ENCODE results near the gene CBR1.

The CBR1 gene

DNA sequence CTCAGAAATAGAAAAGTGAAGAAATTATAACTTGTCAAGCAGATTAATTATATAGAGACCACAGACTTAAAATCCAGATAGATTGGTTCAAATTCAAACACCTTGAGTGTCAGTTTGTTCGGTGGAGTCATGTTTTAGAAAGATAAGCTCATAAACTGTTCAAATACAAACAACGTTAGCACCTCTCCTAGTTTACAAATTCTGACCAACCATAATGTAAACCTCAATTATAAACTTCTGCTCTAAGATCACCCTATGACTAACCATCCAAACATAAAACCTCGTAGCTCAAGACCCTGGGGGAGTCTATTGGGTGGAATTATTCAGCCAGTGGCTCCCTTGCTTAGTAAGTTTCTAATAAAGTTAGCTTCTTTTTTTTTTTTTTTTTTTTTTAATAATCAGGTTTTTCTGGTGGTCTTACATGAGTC is 12.4 kb downstream of the CBR1 start:
- no peak overlapping the region for H3K27ac ChIP-seq
- no peak for TF ChIP-seq ZFX (IDR thresholded peaks at IDR 0.05)
- TF ChIP-seq, protein P1, sequence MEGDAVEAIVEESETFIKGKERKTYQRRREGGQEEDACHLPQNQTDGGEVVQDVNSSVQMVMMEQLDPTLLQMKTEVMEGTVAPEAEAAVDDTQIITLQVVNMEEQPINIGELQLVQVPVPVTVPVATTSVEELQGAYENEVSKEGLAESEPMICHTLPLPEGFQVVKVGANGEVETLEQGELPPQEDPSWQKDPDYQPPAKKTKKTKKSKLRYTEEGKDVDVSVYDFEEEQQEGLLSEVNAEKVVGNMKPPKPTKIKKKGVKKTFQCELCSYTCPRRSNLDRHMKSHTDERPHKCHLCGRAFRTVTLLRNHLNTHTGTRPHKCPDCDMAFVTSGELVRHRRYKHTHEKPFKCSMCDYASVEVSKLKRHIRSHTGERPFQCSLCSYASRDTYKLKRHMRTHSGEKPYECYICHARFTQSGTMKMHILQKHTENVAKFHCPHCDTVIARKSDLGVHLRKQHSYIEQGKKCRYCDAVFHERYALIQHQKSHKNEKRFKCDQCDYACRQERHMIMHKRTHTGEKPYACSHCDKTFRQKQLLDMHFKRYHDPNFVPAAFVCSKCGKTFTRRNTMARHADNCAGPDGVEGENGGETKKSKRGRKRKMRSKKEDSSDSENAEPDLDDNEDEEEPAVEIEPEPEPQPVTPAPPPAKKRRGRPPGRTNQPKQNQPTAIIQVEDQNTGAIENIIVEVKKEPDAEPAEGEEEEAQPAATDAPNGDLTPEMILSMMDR (conservative IDR thresholded peaks at IDR 0.05) = no peak

DNA sequence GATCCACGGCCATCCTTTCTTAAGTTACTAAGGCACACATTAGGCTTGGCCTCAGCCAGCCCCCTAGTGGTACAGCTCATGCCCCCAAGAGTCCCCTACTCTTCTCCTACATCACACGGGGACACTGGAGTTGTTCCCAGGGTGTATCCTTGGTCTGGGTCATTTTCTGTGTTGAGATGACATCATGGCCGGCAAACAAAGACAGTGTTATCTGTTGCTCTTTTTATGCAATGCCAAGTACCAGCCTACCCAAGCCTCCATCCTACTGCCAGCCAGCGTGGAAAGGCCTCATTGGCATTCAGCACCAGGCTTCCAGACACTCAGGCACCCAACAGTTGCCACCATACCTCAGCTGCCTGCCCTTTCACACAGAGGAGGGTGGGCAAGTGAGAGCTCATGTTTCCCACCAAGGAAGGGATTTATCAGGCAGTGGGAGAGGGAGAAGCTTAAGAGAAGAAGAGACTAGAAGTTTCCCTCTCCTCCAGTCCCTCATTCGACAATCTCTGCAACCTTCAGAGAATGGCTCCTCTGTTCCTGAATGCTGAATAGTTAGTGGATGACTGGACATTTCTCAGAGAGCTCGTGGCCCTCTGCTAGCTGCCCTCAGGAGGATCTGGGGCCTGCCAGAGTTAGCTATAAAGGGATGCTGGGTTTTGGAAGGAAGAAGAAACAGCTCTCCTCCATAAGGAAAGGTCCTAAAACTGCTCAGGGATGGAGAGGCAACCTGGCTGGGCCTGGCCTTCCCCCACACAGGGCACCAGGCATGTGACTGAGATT is 17.7 kb downstream of the CBR1 start:
- TF ChIP-seq, protein P1 (conservative IDR thresholded peaks at IDR 0.05) = no peak
- TF ChIP-seq ZFX (IDR thresholded peaks at IDR 0.05) = no peak
- H3K27ac ChIP-seq = no peak overlapping the region

DNA sequence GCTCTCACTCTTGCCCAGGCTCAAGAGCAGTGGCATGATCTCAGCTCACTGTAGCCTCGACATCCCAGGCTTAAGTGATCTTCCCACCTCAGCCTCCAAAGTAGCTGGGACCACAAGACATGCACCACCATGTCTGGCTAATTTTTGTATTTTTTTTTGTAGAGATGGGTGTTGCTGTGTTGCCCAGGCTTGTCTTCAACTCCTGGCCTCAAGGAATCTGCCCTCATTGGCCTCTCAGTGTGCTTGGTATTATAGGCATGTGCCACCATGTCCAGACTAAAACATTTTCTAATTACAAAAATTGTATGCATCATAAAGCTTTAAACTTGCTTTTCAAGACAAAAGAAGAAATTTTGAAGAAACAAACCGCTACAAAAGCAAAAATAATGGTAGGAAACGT is 20.1 kb downstream of the CBR1 start:
- TF ChIP-seq, protein P1 (conservative IDR thresholded peaks at IDR 0.05) = no peak
- TF ChIP-seq ZFX (IDR thresholded peaks at IDR 0.05) = no peak
- no peak overlapping the region for H3K27ac ChIP-seq

DNA sequence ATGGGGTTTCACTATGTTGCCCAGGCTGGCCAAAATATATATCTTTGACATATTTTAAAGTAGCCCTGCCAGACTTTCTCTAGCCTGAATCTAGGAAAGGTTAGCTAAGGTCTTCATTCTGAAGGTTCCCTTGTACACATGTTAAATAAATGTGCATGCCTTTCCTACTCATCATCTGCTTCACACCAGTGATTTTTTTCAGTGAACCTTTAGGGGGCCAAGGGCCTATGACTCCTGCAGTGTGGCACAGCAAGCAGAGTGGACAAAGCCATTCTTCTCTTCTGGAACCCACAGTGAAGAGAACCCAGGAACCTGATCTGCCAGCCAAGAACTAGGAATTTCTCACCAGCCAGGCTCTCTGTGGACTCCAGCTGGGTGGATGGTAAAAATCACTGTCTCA is 22.9 kb downstream of the CBR1 start:
- TF ChIP-seq ZFX (IDR thresholded peaks at IDR 0.05) = no peak
- TF ChIP-seq, protein P1 (conservative IDR thresholded peaks at IDR 0.05) = no peak
- no peak overlapping the region for H3K27ac ChIP-seq

DNA sequence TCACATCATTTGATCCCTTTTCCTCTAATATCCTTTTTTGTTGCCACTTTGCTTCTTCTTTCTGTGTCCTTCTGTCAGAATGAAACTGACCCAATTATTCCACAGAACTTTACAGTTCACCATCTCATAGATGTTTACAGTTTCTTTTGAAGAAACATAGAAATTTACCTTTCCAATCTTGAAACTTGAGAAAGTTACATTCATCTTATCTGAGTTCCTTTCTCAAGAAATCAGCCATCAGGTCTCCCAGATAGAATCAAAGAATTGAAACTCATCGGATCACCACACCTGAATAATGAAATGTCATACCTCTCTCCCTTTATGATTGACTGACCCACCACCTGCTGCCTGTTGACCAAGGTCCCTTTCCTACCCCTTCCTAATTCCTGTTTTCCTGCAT is 23.7 kb downstream of the CBR1 start:
- no peak for TF ChIP-seq ZFX (IDR thresholded peaks at IDR 0.05)
- TF ChIP-seq, protein P1 (conservative IDR thresholded peaks at IDR 0.05) = no peak
- no peak overlapping the region for H3K27ac ChIP-seq

DNA sequence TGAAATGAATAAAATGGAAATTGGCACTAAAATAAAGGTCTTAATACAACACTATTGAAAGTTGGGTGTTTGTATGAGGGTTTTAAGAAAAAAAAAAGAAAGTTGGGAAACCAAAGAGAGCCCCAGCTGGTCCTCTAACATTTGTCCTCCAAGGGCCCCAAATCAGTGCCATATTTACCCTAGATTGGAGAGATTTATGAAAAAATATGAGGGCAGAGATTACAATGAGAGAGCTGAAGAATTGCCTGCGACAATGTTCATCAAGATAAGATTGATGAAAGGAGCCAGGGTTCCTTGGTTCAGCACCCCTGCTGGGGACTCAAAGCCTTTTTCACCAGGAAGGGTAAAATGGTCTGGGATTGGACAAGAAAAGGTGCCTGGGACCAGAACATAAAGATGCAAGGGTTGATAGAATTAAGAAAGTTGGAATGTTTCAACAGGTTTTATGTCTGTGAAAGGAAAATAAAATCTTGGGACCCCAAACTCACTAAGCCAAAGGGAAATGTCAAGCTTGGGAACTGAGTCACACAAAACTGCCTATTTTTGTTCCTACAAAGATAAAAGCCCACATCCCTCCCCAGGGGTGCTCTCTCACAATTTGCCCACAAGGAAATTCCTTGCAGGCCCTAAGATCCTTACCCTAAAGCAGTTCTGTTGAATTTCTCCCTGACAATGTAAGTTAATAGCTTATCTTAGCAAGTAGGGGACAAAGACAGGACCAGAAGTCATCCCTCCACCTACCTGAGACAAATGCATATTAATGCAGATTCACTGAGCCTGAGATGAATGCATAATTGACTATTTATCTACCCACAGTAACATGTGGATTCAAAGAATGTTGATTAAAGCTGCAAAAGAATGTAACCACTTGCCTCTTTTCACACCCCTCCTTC is 26.8 kb downstream of the CBR1 start:
- H3K27ac ChIP-seq = no peak overlapping the region
- TF ChIP-seq ZFX (IDR thresholded peaks at IDR 0.05) = no peak
- TF ChIP-seq, protein P1 (conservative IDR thresholded peaks at IDR 0.05) = no peak

Data from C4-2B (cell line).